Right lobe of liver (tissue), 6 donors: Measurements from ENCODE around the gene FYTTD1. TPM values are rescaled to one million over a fixed set of nuclear protein-coding genes. Genes with fewer than 3 reads are reported as not detected.

ENCODE experiments used
- ATAC-seq, 4 donors: fragments of 200-7000 bp; cut with Tn5 transposase; one replicate each; pipeline ENCODE4 v1.9.1; 2020; ENCODE audit warnings: mild to moderate bottlenecking in 4 of 4, moderate library complexity in 4 of 4
- DNase-seq, 3 donors: peaks; one replicate each; pipeline ENCODE4 v3.0.0-alpha.2; 2020
- H3K27ac ChIP-seq, 3 donors: fragments of 200-600 bp; one replicate each; pipeline ENCODE4 v1.8.0; 2022
- H3K27me3 ChIP-seq, 2 donors: fragments of 200-600 bp; one replicate each; pipeline ENCODE4 v1.8.0; 2022
- H3K36me3 ChIP-seq, 4 donors: fragments of 200-600 bp; sonication (generic) in 1 of 4; one replicate each; pipeline versions ENCODE4 v1.5.1 to v1.8.0; 2017 to 2022; ENCODE audit warnings: control low read depth in 1 of 4
- H3K4me1 ChIP-seq, 4 donors: fragments of 200-600 bp; sonication (generic) in 1 of 4; one replicate each; pipeline versions ENCODE4 v1.5.1 to v1.8.0; 2017 to 2022; ENCODE audit warnings: control low read depth in 1 of 4
- H3K4me3 ChIP-seq, 3 donors: fragments of 200-600 bp; one replicate each; pipeline ENCODE4 v1.8.0; 2022
- H3K9me3 ChIP-seq, 4 donors: fragments of 200-600 bp; sonication (generic) in 1 of 4; one replicate each; pipeline versions ENCODE4 v1.5.1 to v1.8.0; 2017 to 2022; ENCODE audit warnings: control low read depth in 1 of 4
- CTCF ChIP-seq, 4 donors: fragments of 200-600 bp in 3 of 4; fragments of 450-650 bp in 1 of 4; IDR thresholded peaks; one replicate each; pipeline versions ENCODE4 v1.5.1 to v1.8.0; 2016 to 2022; ENCODE audit warnings: antibody characterized with exemption in 4 of 4, mild to moderate bottlenecking in 2 of 4
- POLR2A ChIP-seq: fragments of 450-650 bp; IDR thresholded peaks from one replicate; pipeline ENCODE4 v1.6.1; 2017; ENCODE audit warnings: antibody characterized with exemption, mild to moderate bottlenecking
- WGBS: methylation state at CpG from one replicate; pipeline ENCODE4 v1.1.6; 2018; ENCODE audit warnings: low coverage, low lambda C conversion rate; ENCODE audit not compliant: insufficient coverage; ENCODE audit errors: missing lambda C conversion rate; 5-methylcytosine and 5-hydroxymethylcytosine counted together
- intact Hi-C, 2 donors: fragments of 100-400 bp; cut with DNase I; formaldehyde crosslinking; loops; one replicate each; pipeline versions ENCODE4 v1.11.2 to v1.14.1; 2022
- total RNA-seq, 6 experiments: library from RNA; depleted of rRNA in 2 of 6; stranded (reverse); fragments of >200 nt in 2 of 6; fragmentation: NEBNext Ultra II Directional in 3 of 6; extraction: Animal tissue kit (Norgen Biotek cat#: 25700) in 3 of 6; gene quantifications; one replicate each; pipeline versions ENCODE4 v1.1.0 to v1.2.4, GENCODE V29; 2016 to 2023
- donor health status: DM: no; HTN: yes; CAD: no.
- donor health status: DM: no; HTN: no; CAD: no.
- donor health status: DM: no; HTN: no; CAD: no.
- donor health status: DM: no; HTN: yes; CAD: no.
- donor health status: DM: no; HTN: yes; CAD: no.

FYTTD1 gene
- total RNA-seq, 6 experiments from 2014 or later = 20.2 to 33.4 (median 23.9) TPM

DNA sequence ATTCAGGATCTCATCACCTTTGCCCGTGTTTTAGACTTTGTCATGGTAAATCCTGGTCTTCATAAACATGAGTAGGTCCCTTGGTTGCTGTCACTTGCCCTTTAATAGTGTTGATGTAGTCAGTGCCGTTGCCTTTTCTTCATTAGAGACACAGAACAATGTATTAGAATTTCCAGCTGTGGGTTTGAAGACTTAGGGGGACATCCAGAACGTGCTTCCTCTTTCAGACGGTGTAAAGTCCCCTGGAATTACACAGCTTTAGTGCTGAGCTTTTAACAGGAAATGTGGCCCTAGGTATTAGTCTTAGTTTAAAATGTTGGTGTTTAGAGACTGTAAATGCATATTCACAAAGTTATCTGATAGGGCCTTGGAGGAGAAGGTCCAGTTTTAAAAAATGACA, 32.5 kb downstream of the FYTTD1 start:
- no peak for TF ChIP-seq POLR2A
- TF ChIP-seq CTCF (IDR thresholded peaks at IDR 0.05) = no peak

GRCh38 chr3:197784019-197784585, 34.4 kb downstream of the FYTTD1 start:
- H3K36me3 ChIP-seq = peaks cover 0 to 38% (median 6%) of the 10 kb centered on the region in 4 donors
- no peaks in the 10 kb centered on the region for H3K9me3 ChIP-seq
- no peak for DNase-seq
- H3K4me1 ChIP-seq = no peaks in the 10 kb centered on the region
- no peak for ATAC-seq
- H3K27me3 ChIP-seq = no peaks in the 10 kb centered on the region
- no peak for TF ChIP-seq CTCF (IDR thresholded peaks at IDR 0.05)
- no peak for TF ChIP-seq POLR2A
- no peak overlapping the region for H3K4me3 ChIP-seq
- intact Hi-C loops = no loop called here
- 88% methylated on average over 7 of the region's 7 CpGs for WGBS
- no peak overlapping the region for H3K27ac ChIP-seq

More for the DNA sequence above, 32.5 kb downstream of the FYTTD1 start:
- Histone ChIP-seq H3K36me3 (peaks cover 0 to 57% (median 12%) of the 10 kb centered on the region in 4 donors), H3K4me3 (no peak overlapping the region), H3K27ac (no peak overlapping the region), H3K27me3 (no peaks in the 10 kb centered on the region), H3K4me1 (no peaks in the 10 kb centered on the region), H3K9me3 (no peaks in the 10 kb centered on the region)
- ATAC-seq (no peak), DNase-seq (no peak)
- 77% methylated on average over 4 of the region's 4 CpGs for WGBS
- intact Hi-C loops = no loop called here

DNA sequence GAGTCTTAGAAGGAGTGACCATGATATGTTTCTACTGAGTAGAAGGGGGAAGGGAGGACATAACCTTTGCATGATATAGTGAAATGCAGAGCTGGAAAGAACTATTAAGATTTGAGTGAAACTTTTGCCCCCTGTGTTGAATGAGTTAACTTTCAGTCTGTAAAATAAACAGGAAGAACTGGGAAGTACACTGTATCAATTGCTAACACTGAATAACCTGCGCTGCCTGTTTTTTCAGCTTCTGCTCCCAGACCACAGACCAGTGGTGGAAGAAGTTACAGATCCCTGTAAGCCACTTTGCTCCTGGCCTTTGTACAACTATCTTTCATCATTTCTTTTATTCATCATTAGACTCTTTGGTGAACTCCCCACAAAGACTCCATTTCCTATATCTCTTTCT, 37.7 kb downstream of the FYTTD1 start:
- no peak for DNase-seq
- Histone ChIP-seq H3K9me3 (no peaks in the 10 kb centered on the region), H3K27ac (no peak overlapping the region), H3K36me3 (peaks cover 0 to 12% (median under 1%) of the 10 kb centered on the region in 4 donors), H3K4me1 (no peaks in the 10 kb centered on the region), H3K4me3 (no peak overlapping the region), H3K27me3 (no peaks in the 10 kb centered on the region)
- no peak for ATAC-seq
- WGBS = 78% methylated on average over 1 of the region's 1 CpG
- no peak for TF ChIP-seq CTCF (IDR thresholded peaks at IDR 0.05)
- intact Hi-C loops = no loop called here

GRCh38 chr3:197789309-197789708, 39.6 kb downstream of the FYTTD1 start:
- ATAC-seq = no peak
- TF ChIP-seq POLR2A = no peak
- TF ChIP-seq CTCF (IDR thresholded peaks at IDR 0.05) = no peak
- intact Hi-C loops = no loop called here

More at GRCh38 chr3:197789309-197789708, 39.6 kb downstream of the FYTTD1 start:
- Histone ChIP-seq H3K4me3 (no peak overlapping the region), H3K4me1 (peaks cover 0 to 17% (median 4%) of the 10 kb centered on the region in 4 donors), H3K27ac (no peak overlapping the region), H3K9me3 (no peaks in the 10 kb centered on the region), H3K27me3 (no peaks in the 10 kb centered on the region), H3K36me3 (no peaks in the 10 kb centered on the region)
- no peak for DNase-seq
- WGBS = 100% methylated on average over 3 of the region's 3 CpGs
